GM20000 (cell line): ENCODE results near the gene ADGRA1.

ENCODE experiments used
- DNase-seq: peaks from one replicate; pipeline ENCODE4 v3.0.0; 2012; ENCODE audit warnings: low spot score
- TF ChIP-seq, protein P1 (sequence below): IDR thresholded peaks from 2 replicates; pipeline ENCODE4 v1.5.1; 2012; ENCODE audit warnings: mild to moderate bottlenecking, control low read depth; ENCODE audit errors: extremely low read depth, missing control alignments

The ADGRA1 gene

GRCh38 chr10:133071733-133072132 is 16.0 kb upstream of the ADGRA1 start:
- no peak for DNase-seq
- TF ChIP-seq, protein P1, sequence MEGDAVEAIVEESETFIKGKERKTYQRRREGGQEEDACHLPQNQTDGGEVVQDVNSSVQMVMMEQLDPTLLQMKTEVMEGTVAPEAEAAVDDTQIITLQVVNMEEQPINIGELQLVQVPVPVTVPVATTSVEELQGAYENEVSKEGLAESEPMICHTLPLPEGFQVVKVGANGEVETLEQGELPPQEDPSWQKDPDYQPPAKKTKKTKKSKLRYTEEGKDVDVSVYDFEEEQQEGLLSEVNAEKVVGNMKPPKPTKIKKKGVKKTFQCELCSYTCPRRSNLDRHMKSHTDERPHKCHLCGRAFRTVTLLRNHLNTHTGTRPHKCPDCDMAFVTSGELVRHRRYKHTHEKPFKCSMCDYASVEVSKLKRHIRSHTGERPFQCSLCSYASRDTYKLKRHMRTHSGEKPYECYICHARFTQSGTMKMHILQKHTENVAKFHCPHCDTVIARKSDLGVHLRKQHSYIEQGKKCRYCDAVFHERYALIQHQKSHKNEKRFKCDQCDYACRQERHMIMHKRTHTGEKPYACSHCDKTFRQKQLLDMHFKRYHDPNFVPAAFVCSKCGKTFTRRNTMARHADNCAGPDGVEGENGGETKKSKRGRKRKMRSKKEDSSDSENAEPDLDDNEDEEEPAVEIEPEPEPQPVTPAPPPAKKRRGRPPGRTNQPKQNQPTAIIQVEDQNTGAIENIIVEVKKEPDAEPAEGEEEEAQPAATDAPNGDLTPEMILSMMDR = no peak

GRCh38 chr10:133072196-133072595 is 15.5 kb upstream of the ADGRA1 start:
- TF ChIP-seq, protein P1 = no peak
- no peak for DNase-seq

DNA sequence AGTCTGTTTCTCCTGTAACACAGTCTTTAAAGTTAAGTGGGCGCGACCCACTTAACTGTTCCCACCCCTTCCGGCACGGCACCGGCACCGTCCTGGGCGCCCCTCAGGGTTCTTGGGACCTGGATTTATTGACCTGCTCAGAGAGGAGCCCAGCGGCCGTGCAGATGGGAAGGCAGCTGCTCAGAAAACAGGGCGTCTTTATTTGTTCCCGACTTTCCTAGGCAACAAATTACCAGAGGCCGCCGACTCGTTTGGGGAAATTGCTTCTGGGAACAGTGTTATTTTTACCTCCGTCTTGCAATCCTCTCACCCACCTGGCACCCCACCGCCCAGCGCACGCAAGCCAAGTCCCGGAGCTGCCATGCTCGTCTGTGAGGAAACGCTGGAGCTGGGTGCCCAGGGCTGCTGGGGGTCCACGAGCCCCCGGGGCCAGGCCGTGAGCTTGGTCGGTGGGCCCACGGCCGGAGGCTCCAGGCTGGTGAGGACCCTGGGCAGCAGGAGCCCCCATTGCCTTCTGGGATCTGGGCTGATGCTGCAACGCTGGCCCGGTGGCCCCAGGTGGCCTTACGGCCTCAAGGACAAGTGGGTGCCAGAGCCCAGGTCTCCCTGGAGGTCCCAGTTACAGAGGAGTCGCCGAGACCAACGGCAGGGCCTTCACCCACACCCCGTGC is 14.9 kb upstream of the ADGRA1 start:
- TF ChIP-seq, protein P1 = no peak
- DNase-seq = no peak

GRCh38 chr10:133075346-133076137 is 12.2 kb upstream of the ADGRA1 start:
- TF ChIP-seq, protein P1 = no peak
- no peak for DNase-seq

- TF ChIP-seq, protein P1 = no peak
- no peak for DNase-seq
Measured at GRCh38 chr10:133076274-133077038, 11.3 kb upstream of the ADGRA1 start.

DNA sequence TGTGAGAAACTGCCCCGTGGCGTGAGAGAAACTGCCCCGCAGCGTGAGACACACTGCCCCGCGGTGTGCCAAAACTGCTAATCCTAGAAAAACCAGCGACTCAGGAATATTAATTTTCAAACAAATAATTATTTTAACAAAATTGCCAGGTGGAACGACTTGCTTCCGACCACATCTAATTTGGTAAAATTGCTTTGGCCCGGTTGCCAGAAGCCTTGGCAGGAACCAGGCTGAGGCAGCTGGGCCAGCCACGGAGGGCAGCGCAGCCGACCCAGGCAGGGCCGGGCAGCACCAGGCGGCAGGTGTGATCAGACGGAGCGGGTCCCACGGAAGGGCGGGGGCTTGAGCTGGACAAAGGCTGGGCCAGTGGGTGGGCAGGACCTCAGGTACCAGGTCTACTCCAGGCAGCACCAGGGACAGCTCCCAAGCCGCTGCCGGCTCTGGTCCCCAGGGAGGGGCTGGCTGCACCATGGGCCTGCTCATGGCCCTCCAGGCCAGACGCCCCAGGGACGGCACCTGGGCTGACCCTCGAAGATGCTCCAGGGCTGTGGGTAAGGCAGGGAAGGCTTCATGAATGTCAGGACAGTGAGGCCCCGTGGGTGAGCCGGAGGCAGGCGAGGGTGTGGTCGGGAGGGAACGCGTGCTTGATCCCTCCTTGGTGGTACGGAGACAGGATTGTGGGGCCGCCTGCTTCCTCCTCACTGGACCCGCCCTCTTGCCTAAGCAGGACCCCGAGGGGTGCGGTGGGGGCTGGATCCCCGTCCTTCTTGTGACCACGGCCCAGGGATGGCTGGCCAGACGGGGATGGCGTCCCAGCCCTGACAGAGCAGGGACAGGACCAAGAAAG is 7.7 kb upstream of the ADGRA1 start:
- TF ChIP-seq, protein P1 = no peak
- no peak for DNase-seq
